ENCODE measurements around the gene FYN. TPM values are rescaled to one million over a fixed set of nuclear protein-coding genes. Genes with fewer than 3 reads are reported as not detected.

The FYN gene
- total and polyA plus RNA-seq, 2 donors from 2014 or later = 34.5 to 52.4 TPM

DNA sequence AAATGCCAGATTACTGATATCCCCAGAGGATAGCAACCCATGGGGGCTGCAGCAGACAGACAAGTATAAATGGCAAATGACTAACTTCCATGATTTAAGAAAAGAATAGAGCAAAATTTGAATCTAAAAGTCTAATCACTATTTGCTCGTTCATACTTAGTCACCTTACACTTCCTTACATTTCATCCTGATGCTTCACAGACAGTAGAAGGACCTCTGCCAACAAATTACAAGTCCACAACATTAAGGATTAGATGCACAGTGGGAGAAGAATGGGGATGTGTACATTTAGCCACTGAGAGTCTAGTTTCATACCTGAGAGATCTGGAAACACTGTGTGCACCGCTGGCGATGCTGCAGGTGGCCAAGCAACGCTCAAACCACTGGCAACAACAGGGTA is 72.4 kb downstream of the FYN start:
- Histone ChIP-seq H3K27ac (ENCODE audit: low read depth in 2 of 2, low read length in 2 of 2) (no peak overlapping the region), H3K36me3 (ENCODE audit: control insufficient read depth in 2 of 3, insufficient read depth in 3 of 3, low read length in 3 of 3) (no peaks in the 10 kb centered on the region), H3K27me3 (ENCODE audit: control insufficient read depth, insufficient read depth, low read length) (no peaks in the 10 kb centered on the region), H3K9ac (ENCODE audit: low read length in 3 of 3) (no peak overlapping the region), H3K4me1 (ENCODE audit: control insufficient read depth in 2 of 3, insufficient read depth in 2 of 3, low read depth in 1 of 3, low read length in 3 of 3) (peaks cover under 1 to 5% (median 3%) of the 10 kb centered on the region in 3 donors), H3K4me3 (ENCODE audit: low read length in 3 of 3) (no peak overlapping the region), H3K9me3 (ENCODE audit: control insufficient read depth in 2 of 3, insufficient read depth in 1 of 3, low read length in 3 of 3) (no peaks in the 10 kb centered on the region)
- FAIRE-seq (no peak), DNase-seq (no peak)
- TF ChIP-seq, protein P1, sequence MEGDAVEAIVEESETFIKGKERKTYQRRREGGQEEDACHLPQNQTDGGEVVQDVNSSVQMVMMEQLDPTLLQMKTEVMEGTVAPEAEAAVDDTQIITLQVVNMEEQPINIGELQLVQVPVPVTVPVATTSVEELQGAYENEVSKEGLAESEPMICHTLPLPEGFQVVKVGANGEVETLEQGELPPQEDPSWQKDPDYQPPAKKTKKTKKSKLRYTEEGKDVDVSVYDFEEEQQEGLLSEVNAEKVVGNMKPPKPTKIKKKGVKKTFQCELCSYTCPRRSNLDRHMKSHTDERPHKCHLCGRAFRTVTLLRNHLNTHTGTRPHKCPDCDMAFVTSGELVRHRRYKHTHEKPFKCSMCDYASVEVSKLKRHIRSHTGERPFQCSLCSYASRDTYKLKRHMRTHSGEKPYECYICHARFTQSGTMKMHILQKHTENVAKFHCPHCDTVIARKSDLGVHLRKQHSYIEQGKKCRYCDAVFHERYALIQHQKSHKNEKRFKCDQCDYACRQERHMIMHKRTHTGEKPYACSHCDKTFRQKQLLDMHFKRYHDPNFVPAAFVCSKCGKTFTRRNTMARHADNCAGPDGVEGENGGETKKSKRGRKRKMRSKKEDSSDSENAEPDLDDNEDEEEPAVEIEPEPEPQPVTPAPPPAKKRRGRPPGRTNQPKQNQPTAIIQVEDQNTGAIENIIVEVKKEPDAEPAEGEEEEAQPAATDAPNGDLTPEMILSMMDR (IDR thresholded peaks at IDR 0.05; ENCODE audit: borderline replicate concordance, extremely low read depth, insufficient read depth) = no peak
- intact Hi-C loops (cut with DNase I) = no loop called here

DNA sequence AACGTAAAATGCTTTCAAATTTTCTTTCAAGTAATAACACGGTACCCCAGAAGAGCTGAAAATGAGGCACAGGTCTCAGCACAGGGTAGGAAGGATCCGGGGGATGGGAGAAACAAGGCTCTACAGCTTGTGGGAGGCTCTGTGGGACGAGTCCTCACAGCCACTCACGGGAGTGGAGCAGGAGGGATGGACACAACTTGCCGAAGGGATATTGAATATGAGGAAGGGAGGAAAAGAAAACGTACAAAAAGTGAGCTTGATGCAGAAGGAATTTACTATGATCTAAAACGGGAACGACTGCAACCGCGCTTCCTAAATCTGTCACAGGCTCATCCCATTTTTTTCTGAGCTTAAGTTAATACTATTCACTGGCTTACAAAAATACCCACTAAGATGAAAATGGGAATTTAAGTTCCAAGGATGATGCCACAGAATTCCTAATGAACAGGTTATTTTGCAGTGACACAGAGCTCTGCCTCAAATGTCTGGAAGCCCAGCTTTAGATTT is 72.9 kb downstream of the FYN start:
- H3K27ac ChIP-seq (ENCODE audit: low read depth in 2 of 2, low read length in 2 of 2) = no peak overlapping the region
- H3K9ac ChIP-seq (ENCODE audit: low read length in 3 of 3) = no peak overlapping the region
- H3K27me3 ChIP-seq (ENCODE audit: control insufficient read depth, insufficient read depth, low read length) = no peaks in the 10 kb centered on the region
- H3K4me3 ChIP-seq (ENCODE audit: low read length in 3 of 3) = no peak overlapping the region
- TF ChIP-seq, protein P1 (IDR thresholded peaks at IDR 0.05; ENCODE audit: borderline replicate concordance, extremely low read depth, insufficient read depth) = no peak
- DNase-seq (no peak), FAIRE-seq (no peak)
- intact Hi-C loops (cut with DNase I) = no loop called here
- no peaks in the 10 kb centered on the region for H3K36me3 ChIP-seq (ENCODE audit: control insufficient read depth in 2 of 3, insufficient read depth in 3 of 3, low read length in 3 of 3)
- H3K9me3 ChIP-seq (ENCODE audit: control insufficient read depth in 2 of 3, insufficient read depth in 1 of 3, low read length in 3 of 3) = no peaks in the 10 kb centered on the region
- H3K4me1 ChIP-seq (ENCODE audit: control insufficient read depth in 2 of 3, insufficient read depth in 2 of 3, low read depth in 1 of 3, low read length in 3 of 3) = peaks cover 0 to 3% (median 0%) of the 10 kb centered on the region in 3 donors

DNA sequence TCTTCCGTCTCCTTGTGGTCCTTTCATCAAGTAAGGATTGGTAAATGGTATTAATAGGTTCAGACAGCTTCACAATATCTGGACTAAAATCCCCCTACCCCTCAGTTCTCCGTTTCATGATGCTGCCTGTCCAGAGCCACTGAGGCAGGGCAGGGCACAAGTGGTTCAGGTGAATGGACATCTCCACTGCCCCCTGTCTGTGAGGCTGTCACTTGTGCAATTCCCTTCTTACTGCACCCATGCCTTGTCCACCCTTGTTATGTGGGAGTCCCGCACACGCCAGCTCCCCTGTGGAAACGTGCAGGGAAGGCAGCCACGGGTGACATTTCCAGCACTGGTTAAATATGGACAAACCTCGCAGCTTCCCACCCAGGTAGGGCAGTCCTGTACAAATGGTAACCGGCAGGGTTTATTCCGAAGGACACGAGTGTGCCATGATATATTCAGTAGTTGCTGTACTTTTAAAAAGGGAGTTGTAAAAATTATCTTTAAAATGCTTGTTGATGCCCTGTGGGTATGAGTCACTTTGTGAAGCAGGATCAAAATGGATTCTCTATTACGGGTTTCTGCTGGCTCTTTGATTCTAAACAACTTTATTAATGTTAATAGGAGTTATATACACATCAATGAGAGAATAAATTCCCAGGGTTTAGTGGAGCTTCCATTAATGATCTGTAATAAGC is 73.5 kb downstream of the FYN start:
- no peaks in the 10 kb centered on the region for H3K27me3 ChIP-seq (ENCODE audit: control insufficient read depth, insufficient read depth, low read length)
- FAIRE-seq = no peak

More for the DNA sequence above, 73.5 kb downstream of the FYN start:
- Histone ChIP-seq H3K36me3 (ENCODE audit: control insufficient read depth in 2 of 3, insufficient read depth in 3 of 3, low read length in 3 of 3) (no peaks in the 10 kb centered on the region), H3K4me1 (ENCODE audit: control insufficient read depth in 2 of 3, insufficient read depth in 2 of 3, low read depth in 1 of 3, low read length in 3 of 3) (no peaks in the 10 kb centered on the region), H3K9me3 (ENCODE audit: control insufficient read depth in 2 of 3, insufficient read depth in 1 of 3, low read length in 3 of 3) (no peaks in the 10 kb centered on the region), H3K4me3 (ENCODE audit: low read length in 3 of 3) (no peak overlapping the region), H3K9ac (ENCODE audit: low read length in 3 of 3) (no peak overlapping the region), H3K27ac (ENCODE audit: low read depth in 2 of 2, low read length in 2 of 2) (no peak overlapping the region)
- TF ChIP-seq, protein P1 (IDR thresholded peaks at IDR 0.05; ENCODE audit: borderline replicate concordance, extremely low read depth, insufficient read depth) = no peak
- DNase-seq = no peak
- intact Hi-C loops (cut with DNase I) = no loop called here
